Fibroblast of lung (primary cell): ENCODE data around the gene KCTD5. TPM values are rescaled to one million over a fixed set of nuclear protein-coding genes. Genes with fewer than 3 reads are reported as not detected.

Experiments used
- DNase-seq, 2 donors: peaks; one replicate each; pipeline versions ENCODE4 v3.0.0 to v3.0.0-alpha.2; 2010; ENCODE audit warnings: low read depth in 2 of 2
- H2AFZ ChIP-seq: 2 replicates; pipeline ENCODE4 v1.5.1; 2012; ENCODE audit warnings: low read length, control low read depth, inconsistent platforms
- H3K27ac ChIP-seq: 2 replicates; pipeline ENCODE4 v1.5.1; 2011; ENCODE audit warnings: low read length, control low read depth; ENCODE audit not compliant: insufficient read depth
- H3K27me3 ChIP-seq: 2 replicates; pipeline ENCODE4 v1.5.1; 2011; ENCODE audit warnings: mild to moderate bottlenecking, low read length; ENCODE audit not compliant: control insufficient read depth, insufficient read depth
- H3K36me3 ChIP-seq: 2 replicates; pipeline ENCODE4 v1.5.1; 2011; ENCODE audit warnings: low read length; ENCODE audit not compliant: control insufficient read depth, insufficient read depth
- H3K4me1 ChIP-seq: 2 replicates; pipeline ENCODE4 v1.5.1; 2011; ENCODE audit warnings: low read length; ENCODE audit not compliant: control insufficient read depth, insufficient read depth; ENCODE audit errors: extremely low read depth
- H3K4me2 ChIP-seq: 2 replicates; pipeline ENCODE4 v1.5.1; 2011; ENCODE audit warnings: low read length, control low read depth; ENCODE audit not compliant: insufficient read depth; ENCODE audit errors: extremely low read depth
- H3K4me3 ChIP-seq, 4 experiments: fragments of 200-600 bp in 1 of 4; sonication (generic) in 1 of 4; replicated peaks in 1 of 4; 2 replicates each; pipeline ENCODE4 v1.5.1; 2011 to 2016; ENCODE audit warnings: low read length in 4 of 4, low read depth in 3 of 4, mild to moderate bottlenecking in 3 of 4, control low read depth in 2 of 4, inconsistent platforms in 1 of 4, mixed read lengths in 1 of 4; ENCODE audit not compliant: insufficient read depth in 1 of 4; ENCODE audit errors: control extremely low read depth in 1 of 4
- H3K79me2 ChIP-seq: 2 replicates; pipeline ENCODE4 v1.5.1; 2012; ENCODE audit warnings: mild to moderate bottlenecking, low read length, inconsistent platforms; ENCODE audit not compliant: control insufficient read depth, insufficient read depth
- H3K9ac ChIP-seq: 2 replicates; pipeline ENCODE4 v1.5.1; 2011; ENCODE audit warnings: mild to moderate bottlenecking, low read length, control low read depth; ENCODE audit not compliant: insufficient read depth
- H3K9me3 ChIP-seq: 2 replicates; pipeline ENCODE4 v1.5.1; 2012; ENCODE audit warnings: low read depth, low read length; ENCODE audit not compliant: control insufficient read depth, insufficient read depth
- H4K20me1 ChIP-seq: 2 replicates; pipeline ENCODE4 v1.5.1; 2011; ENCODE audit warnings: low read length; ENCODE audit not compliant: control insufficient read depth, insufficient read depth; ENCODE audit errors: extremely low read depth
- CTCF ChIP-seq, 2 donors: IDR thresholded peaks in 1 of 2; conservative IDR thresholded peaks in 1 of 2; 1 replicate in 1 of 2; 2 replicates in 1 of 2; pipeline ENCODE4 v1.5.1; 2011 to 2012; ENCODE audit warnings: low read length in 2 of 2, control low read depth in 1 of 2, inconsistent platforms in 1 of 2, low read depth in 1 of 2, mild to moderate bottlenecking in 1 of 2
- EZH2 ChIP-seq: IDR thresholded peaks from 2 replicates; pipeline ENCODE4 v1.5.1; 2012; ENCODE audit warnings: low read length, control low read depth, mild to moderate bottlenecking; ENCODE audit errors: missing control alignments
- polyA plus RNA-seq, 2 donors: library from polyadenylated mRNA; depleted of rRNA in 1 of 2; stranded (reverse) in 1 of 2; unstranded in 1 of 2; fragments of >200 nt; gene quantifications; 2 replicates each; pipeline ENCODE4 v1.2.1, GENCODE V29; 2011 to 2012; ENCODE audit warnings: missing spikeins in 1 of 2
- total RNA-seq: library from RNA; depleted of rRNA; stranded (reverse); fragments of >200 nt; gene quantifications from 2 replicates; pipeline ENCODE4 v1.2.1, GENCODE V29; 2014

Gene KCTD5
- total and polyA plus RNA-seq, 2 donors (not counting 1 experiment from before 2014, with no cell fraction given) = 21.6 to 25.9 TPM

- no peak overlapping the region for H3K27ac ChIP-seq
- no peak overlapping the region for H2AFZ ChIP-seq
- no peaks in the 10 kb centered on the region for H3K4me1 ChIP-seq
- no peaks in the 10 kb centered on the region for H3K27me3 ChIP-seq
- H3K9me3 ChIP-seq = no peaks in the 10 kb centered on the region
- DNase-seq = no peak
- no peaks in the 10 kb centered on the region for H3K79me2 ChIP-seq
- no peak overlapping the region for H3K4me3 ChIP-seq
- no peak overlapping the region for H3K4me2 ChIP-seq
- TF ChIP-seq EZH2 (no peak), CTCF (conservative IDR thresholded peaks at IDR 0.05 in 1 of 2, IDR thresholded peaks at IDR 0.05 in 1 of 2; ENCODE audit: low read depth in 1 of 2, low read length in 2 of 2) (no peak)
- H3K36me3 ChIP-seq = peaks cover 2% of the 10 kb centered on the region
- H4K20me1 ChIP-seq = peaks cover 1% of the 10 kb centered on the region
- H3K9ac ChIP-seq = no peak overlapping the region
Observed at GRCh38 chr16:2712546-2712945, 30.2 kb downstream of the KCTD5 start.

GRCh38 chr16:2713523-2713922, 31.2 kb downstream of the KCTD5 start:
- H4K20me1 ChIP-seq = peaks cover 1% of the 10 kb centered on the region
- H3K4me1 ChIP-seq = no peaks in the 10 kb centered on the region
- DNase-seq = no peak
- H2AFZ ChIP-seq = no peak overlapping the region
- H3K27ac ChIP-seq = no peak overlapping the region
- H3K9me3 ChIP-seq = no peaks in the 10 kb centered on the region
- no peak overlapping the region for H3K4me2 ChIP-seq
- H3K4me3 ChIP-seq = no peak overlapping the region
- no peaks in the 10 kb centered on the region for H3K79me2 ChIP-seq
- no peak for TF ChIP-seq EZH2
- TF ChIP-seq CTCF (conservative IDR thresholded peaks at IDR 0.05 in 1 of 2, IDR thresholded peaks at IDR 0.05 in 1 of 2; ENCODE audit: low read depth in 1 of 2, low read length in 2 of 2) = no peak
- H3K27me3 ChIP-seq = no peaks in the 10 kb centered on the region
- H3K36me3 ChIP-seq = no peaks in the 10 kb centered on the region
- no peak overlapping the region for H3K9ac ChIP-seq

GRCh38 chr16:2713985-2714774, 31.9 kb downstream of the KCTD5 start:
- H3K4me1 ChIP-seq = no peaks in the 10 kb centered on the region
- H3K4me3 ChIP-seq = no peak overlapping the region
- H4K20me1 ChIP-seq = peaks cover 1% of the 10 kb centered on the region
- H3K27me3 ChIP-seq = no peaks in the 10 kb centered on the region
- H3K36me3 ChIP-seq = no peaks in the 10 kb centered on the region
- TF ChIP-seq EZH2 = no peak
- no peak for TF ChIP-seq CTCF (conservative IDR thresholded peaks at IDR 0.05 in 1 of 2, IDR thresholded peaks at IDR 0.05 in 1 of 2; ENCODE audit: low read depth in 1 of 2, low read length in 2 of 2)
- no peaks in the 10 kb centered on the region for H3K9me3 ChIP-seq
- H3K79me2 ChIP-seq = no peaks in the 10 kb centered on the region
- H2AFZ ChIP-seq = no peak overlapping the region
- DNase-seq = no peak
- H3K27ac ChIP-seq = no peak overlapping the region
- no peak overlapping the region for H3K4me2 ChIP-seq
- no peak overlapping the region for H3K9ac ChIP-seq
